Choroid plexus epithelial cell (primary cell): Measurements from ENCODE around the gene TRIM40.
"Not testable (repeated sequence)": the region's sequence is repeated elsewhere in the genome, so short reads cannot be mapped to it uniquely, and the experiment has no call there.

Experiments
- DNase-seq: peaks from one replicate; pipeline ENCODE4 v3.0.0-alpha.2; 2010; ENCODE audit warnings: low read depth
- H3K4me3 ChIP-seq: 2 replicates; pipeline ENCODE4 v1.5.1; 2011; ENCODE audit warnings: low read depth, mild to moderate bottlenecking, control low read depth, low read length, moderate library complexity
- CTCF ChIP-seq: conservative IDR thresholded peaks from 2 replicates; pipeline ENCODE4 v1.5.1; 2011; ENCODE audit warnings: low read depth, mild to moderate bottlenecking, control low read depth, inconsistent platforms, low read length, moderate library complexity

Gene TRIM40

DNA sequence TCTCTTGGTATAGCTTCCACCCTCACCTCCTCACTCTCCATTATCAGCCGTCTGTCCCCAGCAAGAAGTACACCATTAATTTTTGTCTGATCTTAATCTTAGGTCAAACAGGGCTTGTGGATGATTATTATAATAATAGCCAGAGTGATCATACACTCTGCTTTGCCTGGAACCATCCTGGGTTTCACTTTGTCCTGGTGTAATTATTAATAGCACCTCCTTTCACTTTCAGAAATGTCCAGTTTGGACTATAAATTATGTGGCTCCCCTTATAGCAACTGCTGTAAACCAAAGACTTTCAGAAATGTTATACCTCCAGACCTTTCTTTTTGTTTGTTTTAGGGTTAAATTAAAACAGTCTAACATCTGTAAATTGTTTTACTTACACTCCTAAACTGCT lies 22.1 kb upstream of the TRIM40 start:
- no peak overlapping the region for H3K4me3 ChIP-seq
- TF ChIP-seq CTCF: no peak
- no peak for DNase-seq

GRCh38 chr6:30116724-30117123 lies 19.2 kb upstream of the TRIM40 start:
- TF ChIP-seq CTCF: peak; percentile 8
- no peak for DNase-seq
- H3K4me3 ChIP-seq: no peak overlapping the region

- H3K4me3 ChIP-seq, DNase-seq: not testable (repeated sequence)
Measured at GRCh38 chr6:30118691-30119090, 17.2 kb upstream of the TRIM40 start.

GRCh38 chr6:30121446-30122366 lies 14.2 kb upstream of the TRIM40 start:
- no peak for DNase-seq
- H3K4me3 ChIP-seq: no peak overlapping the region
- TF ChIP-seq CTCF: no peak

GRCh38 chr6:30122515-30122914 lies 13.4 kb upstream of the TRIM40 start:
- DNase-seq: no peak
- TF ChIP-seq CTCF: no peak
- H3K4me3 ChIP-seq: no peak overlapping the region

DNA sequence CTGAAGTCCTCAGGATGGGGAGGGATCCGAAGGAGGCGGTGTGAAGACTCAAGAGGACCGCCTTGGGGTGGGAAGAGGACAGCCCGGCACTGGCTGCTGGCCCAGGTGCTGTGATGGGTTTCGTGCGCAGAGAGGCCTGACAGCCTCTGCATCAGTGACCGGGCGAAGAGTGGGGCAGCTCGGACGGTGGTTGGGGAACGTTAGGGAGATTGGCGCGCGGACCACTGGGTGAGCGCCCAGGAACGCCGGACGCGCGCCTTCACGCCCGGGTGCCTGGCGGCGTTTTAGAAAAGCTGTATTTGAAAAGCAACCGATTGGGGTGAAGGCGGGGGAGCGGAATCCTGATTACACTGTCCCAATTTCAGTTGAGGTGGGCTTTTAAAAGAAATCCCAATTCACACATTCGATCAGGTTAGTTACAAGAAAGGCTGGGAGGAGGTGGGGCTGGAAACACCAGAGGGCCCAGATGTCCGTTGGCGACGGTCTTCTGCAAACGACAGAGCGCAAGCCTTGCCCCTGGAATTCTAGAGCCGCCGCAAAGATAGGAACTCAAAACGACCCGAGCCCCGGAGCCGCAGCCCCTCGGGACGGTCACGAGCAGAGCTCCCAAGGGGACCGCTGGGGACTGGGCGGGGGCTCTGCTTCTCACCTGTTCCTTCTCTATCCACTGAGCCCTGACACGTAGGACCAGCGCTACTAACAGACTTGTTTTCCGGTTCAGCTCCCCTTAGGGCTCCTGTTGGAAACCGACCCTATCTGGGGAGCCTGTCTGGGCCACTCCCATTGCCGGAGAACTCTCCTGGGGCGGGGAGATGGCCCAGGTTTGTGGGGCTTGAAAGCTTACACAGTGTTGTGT lies 8.5 kb upstream of the TRIM40 start:
- no peak overlapping the region for H3K4me3 ChIP-seq
- no peak for DNase-seq
- TF ChIP-seq CTCF: no peak
